ENCODE measurements around the gene CXCL6. TPM values are rescaled to one million over a fixed set of nuclear protein-coding genes. Genes with fewer than 3 reads are reported as not detected.

Gene CXCL6
- 0.02 and 0.03 TPM in 2 replicates for polyA plus RNA-seq (2012; rRNA removed)
- polyA plus RNA-seq (2012; cell fraction: cytosol; rRNA removed): 0.03 TPM in 2 replicates
- 0.04 and 0.17 TPM in 2 replicates for polyA plus RNA-seq (2012; cell fraction: nucleus; rRNA removed)

- peaks cover 13% of the 10 kb centered on the region; the same call in 1 of the 2 replicates for H3K27me3 ChIP-seq (ENCODE audit: insufficient read depth)
- ChIA-PET CTCF (no interaction called here), POLR2A (no interaction called here)
- DNase-seq: no peak
- no peak within 1 kb of the TSS for H3K4me2 ChIP-seq
- H3K27ac ChIP-seq (ENCODE audit: low read depth in 2 of 2, low read length in 1 of 2): no peak within 1 kb of the TSS
- H3K4me1 ChIP-seq (ENCODE audit: control insufficient read depth in 1 of 2, insufficient read depth in 2 of 2, low read depth in 1 of 2, low read length in 1 of 2): no peaks in the 10 kb centered on the region
- no peaks in the 10 kb centered on the region for H3K9me2 ChIP-seq
- H3K79me2 ChIP-seq (ENCODE audit: insufficient read depth): no peaks in the 10 kb centered on the region
- no peak within 1 kb of the TSS for H2AFZ ChIP-seq (ENCODE audit: low read depth)
- TF ChIP-seq USF2 (IDR thresholded peaks at IDR 0.05; ENCODE audit: borderline replicate concordance, low read depth, low read length): no peak
- no peak for TF ChIP-seq TCF12 (IDR thresholded peaks at IDR 0.05)
- H3K9me3 ChIP-seq: no peaks in the 10 kb centered on the region
- no peak within 1 kb of the TSS for H3K4me3 ChIP-seq (ENCODE audit: low read depth in 2 of 2, low read length in 1 of 2)
- 18% methylated on average over 20 of the region's 41 CpGs for WGBS (ENCODE audit: low lambda C conversion rate)
- H3K9ac ChIP-seq: no peak within 1 kb of the TSS
- no peaks in the 10 kb centered on the region for H3F3A ChIP-seq (replicated peaks; ENCODE audit: insufficient read depth)
- no peaks in the 10 kb centered on the region for H3K36me3 ChIP-seq (replicated peaks in 1 of 2; ENCODE audit: control insufficient read depth in 1 of 2, insufficient read depth in 2 of 2, low read length in 1 of 2)
- no peaks in the 10 kb centered on the region for H4K20me1 ChIP-seq (ENCODE audit: insufficient read depth)
Measured at GRCh38 chr4:73836373-73837279, at the start of gene CXCL6. Gene CXCL6, plus strand, starts transcription at chr4:73836678. Its CDS starts 73 bp downstream, at chr4:73836751.

GRCh38 chr4:73788411-73788810, 48.1 kb upstream of the CXCL6 start:
- Histone ChIP-seq H3K36me3 (replicated peaks in 1 of 2; ENCODE audit: control insufficient read depth in 1 of 2, insufficient read depth in 2 of 2, low read length in 1 of 2) (no peaks in the 10 kb centered on the region), H3K79me2 (ENCODE audit: insufficient read depth) (no peaks in the 10 kb centered on the region), H3K9me3 (no peaks in the 10 kb centered on the region), H4K20me1 (ENCODE audit: insufficient read depth) (no peaks in the 10 kb centered on the region), H3K4me2 (no peak overlapping the region), H3K27ac (ENCODE audit: low read depth in 2 of 2, low read length in 1 of 2) (no peak overlapping the region), H3K9ac (no peak overlapping the region), H3K9me2 (no peaks in the 10 kb centered on the region; the same call in 1 of the 2 replicates), H3K4me1 (ENCODE audit: control insufficient read depth in 1 of 2, insufficient read depth in 2 of 2, low read depth in 1 of 2, low read length in 1 of 2) (no peaks in the 10 kb centered on the region), H3K27me3 (ENCODE audit: insufficient read depth) (0 out of 2 replicates have a peak, but pooled peaks cover 4% of the 10 kb centered on the region), H2AFZ (ENCODE audit: low read depth) (no peak overlapping the region), H3F3A (replicated peaks; ENCODE audit: insufficient read depth) (no peaks in the 10 kb centered on the region), H3K4me3 (ENCODE audit: low read depth in 2 of 2, low read length in 1 of 2) (no peak overlapping the region)
- 18% methylated on average over 2 of the region's 2 CpGs for WGBS (ENCODE audit: low lambda C conversion rate)
- CTCF ChIA-PET: no interaction called here
- DNase-seq: no peak
- TF ChIP-seq SIN3A (IDR thresholded peaks at IDR 0.05; ENCODE audit: borderline replicate concordance, low read depth, low read length) (no peak), POLR2AphosphoS5 (IDR thresholded peaks at IDR 0.05; ENCODE audit: low read depth, low read length) (no peak), JUND (IDR thresholded peaks at IDR 0.05) (no peak), RCOR1 (IDR thresholded peaks at IDR 0.05; ENCODE audit: low read length) (no peak), TEAD4 (IDR thresholded peaks at IDR 0.05; ENCODE audit: borderline replicate concordance, insufficient read depth) (no peak), YY1 (IDR thresholded peaks at IDR 0.05; ENCODE audit: low read depth) (no peak), MEF2A (IDR thresholded peaks at IDR 0.05; ENCODE audit: borderline replicate concordance, low read depth) (no peak), GATA2 (CRISPR knock-in tag; IDR thresholded peaks at IDR 0.05) (no peak), FOXJ3 (CRISPR knock-in tag; IDR thresholded peaks at IDR 0.05) (no peak), SMC3 (IDR thresholded peaks at IDR 0.05; ENCODE audit: low read depth, low read length) (no peak), NFIC (IDR thresholded peaks at IDR 0.05; ENCODE audit: borderline replicate concordance) (no peak), ELF1 (IDR thresholded peaks at IDR 0.05) (no peak), ZBTB33 (IDR thresholded peaks at IDR 0.05; ENCODE audit: borderline replicate concordance, low read depth) (no peak), CTCF (IDR thresholded peaks at IDR 0.05) (no peak), FOSL2 (IDR thresholded peaks at IDR 0.05; ENCODE audit: borderline replicate concordance, low read depth) (no peak), RXRA (IDR thresholded peaks at IDR 0.05; ENCODE audit: borderline replicate concordance, low read depth) (no peak), EZH2phosphoT487 (IDR thresholded peaks at IDR 0.05; ENCODE audit: borderline replicate concordance, low read depth) (no peak)
- POLR2A ChIA-PET: no interaction called here
